GM06990 (cell line): ENCODE measurements around the gene PSMD5.

Experiments used
- DNase-seq: peaks from one replicate; pipeline ENCODE4 v3.0.0-alpha.2; 2011; ENCODE audit not compliant: insufficient read length; ENCODE audit errors: extremely low read depth
- H3K27me3 ChIP-seq: replicated peaks from 2 replicates; pipeline ENCODE4 v1.6.0; 2011; ENCODE audit warnings: low read length; ENCODE audit not compliant: control insufficient read depth, insufficient read depth
- H3K36me3 ChIP-seq: 2 replicates; pipeline ENCODE4 v1.5.1; 2011; ENCODE audit warnings: low read length; ENCODE audit not compliant: control insufficient read depth, insufficient read depth
- H3K4me3 ChIP-seq: replicated peaks from 2 replicates; pipeline ENCODE4 v1.5.1; 2011; ENCODE audit warnings: low read depth, mild to moderate bottlenecking, control low read depth, low read length
- CTCF ChIP-seq: IDR thresholded peaks from 2 replicates; pipeline ENCODE4 v1.5.1; 2011; ENCODE audit warnings: low read length, control low read depth, mild to moderate bottlenecking, inconsistent platforms; ENCODE audit not compliant: insufficient read depth, poor library complexity, severe bottlenecking

The PSMD5 gene

GRCh38 chr9:120882935-120883607 lies 40.3 kb upstream of the PSMD5 start:
- no peak overlapping the region for H3K4me3 ChIP-seq
- no peak for TF ChIP-seq CTCF
- no peak for DNase-seq
- no peaks in the 10 kb centered on the region for H3K36me3 ChIP-seq
- no peaks in the 10 kb centered on the region for H3K27me3 ChIP-seq

- Histone ChIP-seq H3K36me3 (no peaks in the 10 kb centered on the region; the same call in 1 of the 2 replicates), H3K4me3 (no peak overlapping the region), H3K27me3 (no peaks in the 10 kb centered on the region)
- no peak for DNase-seq
- TF ChIP-seq CTCF = no peak
Measured at GRCh38 chr9:120879446-120879845, 36.7 kb upstream of the PSMD5 start.

GRCh38 chr9:120878188-120879130 lies 35.7 kb upstream of the PSMD5 start:
- peak overlapping the region; percentile 71 for H3K4me3 ChIP-seq
- peaks cover 5% of the 10 kb centered on the region for H3K36me3 ChIP-seq
- H3K27me3 ChIP-seq = no peaks in the 10 kb centered on the region
- no peak for TF ChIP-seq CTCF
- DNase-seq = no peak

GRCh38 chr9:120877276-120878034 lies 34.7 kb upstream of the PSMD5 start:
- TF ChIP-seq CTCF = peak; percentile 34
- Histone ChIP-seq H3K4me3 (peak overlapping the region; percentile 71), H3K36me3 (peaks cover 8% of the 10 kb centered on the region), H3K27me3 (no peaks in the 10 kb centered on the region)
- DNase-seq = peak; percentile 84

GRCh38 chr9:120876842-120877240 lies 34.1 kb upstream of the PSMD5 start, which contains the start of gene PHF19:
PHF19 (minus strand) TSS chr9:120877188; CDS start chr9:120874741, 2,447 bp downstream.
- TF ChIP-seq CTCF = no peak
- Histone ChIP-seq H3K4me3 (peak within 1 kb of the TSS; percentile 71), H3K27me3 (no peaks in the 10 kb centered on the region), H3K36me3 (peaks cover 11% of the 10 kb centered on the region)
- peak; percentile 62 for DNase-seq
